GM08714 (cell line): ENCODE measurements around the gene BPI.
"Not testable (repeated sequence)": the region's sequence is repeated elsewhere in the genome, so short reads cannot be mapped to it uniquely, and the experiment has no call there.

ENCODE experiments used
- H3K4me3 ChIP-seq: fragments of 200-500 bp; sonication (Bioruptor generic); 2 replicates; pipeline ENCODE4 v1.5.1; 2014; ENCODE audit warnings: mild to moderate bottlenecking, low read length, inconsistent platforms
- ZNF274 ChIP-seq: IDR thresholded peaks from 2 replicates; pipeline ENCODE4 v1.6.1; 2012; ENCODE audit warnings: mild to moderate bottlenecking, low read depth, low read length

The BPI gene

GRCh38 chr20:38303908-38304379 is at the start of gene BPI:
BPI (plus strand) TSS chr20:38304156; CDS start chr20:38304224, 68 bp downstream.
- H3K4me3 ChIP-seq: no peak within 1 kb of the TSS
- no peak for TF ChIP-seq ZNF274

- not testable (repeated sequence) for H3K4me3 ChIP-seq
Measured at GRCh38 chr20:38254621-38255020, 49.3 kb upstream of the BPI start.

GRCh38 chr20:38255393-38255792 is 48.6 kb upstream of the BPI start:
- TF ChIP-seq ZNF274: no peak

GRCh38 chr20:38256021-38256420 is 47.9 kb upstream of the BPI start:
- no peak for TF ChIP-seq ZNF274
- no peak overlapping the region for H3K4me3 ChIP-seq

More at GRCh38 chr20:38255393-38255792, 48.6 kb upstream of the BPI start:
- no peak overlapping the region for H3K4me3 ChIP-seq

- TF ChIP-seq ZNF274: no peak
- no peak overlapping the region for H3K4me3 ChIP-seq
Measured at GRCh38 chr20:38256966-38257365, 47.0 kb upstream of the BPI start.

- TF ChIP-seq ZNF274: no peak
- no peak overlapping the region for H3K4me3 ChIP-seq
Measured at GRCh38 chr20:38258545-38259215, 45.3 kb upstream of the BPI start.

- no peak overlapping the region for H3K4me3 ChIP-seq
- TF ChIP-seq ZNF274: no peak
Measured at GRCh38 chr20:38260025-38260377, 44.0 kb upstream of the BPI start.

GRCh38 chr20:38260378-38261053 is 43.4 kb upstream of the BPI start, which contains the start of gene KIAA1755:
KIAA1755 (minus strand) TSS chr20:38260735; CDS start chr20:38260500, 235 bp downstream.
- H3K4me3 ChIP-seq: no peak within 1 kb of the TSS

GRCh38 chr20:38261054-38261390 is 42.9 kb upstream of the BPI start:
- H3K4me3 ChIP-seq: no peak overlapping the region
- no peak for TF ChIP-seq ZNF274

More at GRCh38 chr20:38260378-38261053, 43.4 kb upstream of the BPI start, which contains the start of gene KIAA1755:
- TF ChIP-seq ZNF274: no peak

- no peak overlapping the region for H3K4me3 ChIP-seq
- no peak for TF ChIP-seq ZNF274
Measured at GRCh38 chr20:38262931-38263330, 41.0 kb upstream of the BPI start.

- no peak overlapping the region for H3K4me3 ChIP-seq
- TF ChIP-seq ZNF274: no peak
Measured at GRCh38 chr20:38266426-38266825, 37.5 kb upstream of the BPI start.

- H3K4me3 ChIP-seq: no peak overlapping the region
- no peak for TF ChIP-seq ZNF274
Measured at GRCh38 chr20:38267296-38267695, 36.7 kb upstream of the BPI start.

GRCh38 chr20:38267901-38268514 is 35.9 kb upstream of the BPI start:
- no peak overlapping the region for H3K4me3 ChIP-seq
- TF ChIP-seq ZNF274: no peak

- no peak for TF ChIP-seq ZNF274
- H3K4me3 ChIP-seq: no peak overlapping the region
Measured at GRCh38 chr20:38269040-38269439, 34.9 kb upstream of the BPI start.

- no peak for TF ChIP-seq ZNF274
Measured at GRCh38 chr20:38269715-38270114, 34.2 kb upstream of the BPI start.

More at GRCh38 chr20:38269715-38270114, 34.2 kb upstream of the BPI start:
- no peak overlapping the region for H3K4me3 ChIP-seq
